ENCODE data around the gene CDKN3.
"Not testable (repeated sequence)": the region's sequence is repeated elsewhere in the genome, so short reads cannot be mapped to it uniquely, and the experiment has no call there.

The CDKN3 gene

DNA sequence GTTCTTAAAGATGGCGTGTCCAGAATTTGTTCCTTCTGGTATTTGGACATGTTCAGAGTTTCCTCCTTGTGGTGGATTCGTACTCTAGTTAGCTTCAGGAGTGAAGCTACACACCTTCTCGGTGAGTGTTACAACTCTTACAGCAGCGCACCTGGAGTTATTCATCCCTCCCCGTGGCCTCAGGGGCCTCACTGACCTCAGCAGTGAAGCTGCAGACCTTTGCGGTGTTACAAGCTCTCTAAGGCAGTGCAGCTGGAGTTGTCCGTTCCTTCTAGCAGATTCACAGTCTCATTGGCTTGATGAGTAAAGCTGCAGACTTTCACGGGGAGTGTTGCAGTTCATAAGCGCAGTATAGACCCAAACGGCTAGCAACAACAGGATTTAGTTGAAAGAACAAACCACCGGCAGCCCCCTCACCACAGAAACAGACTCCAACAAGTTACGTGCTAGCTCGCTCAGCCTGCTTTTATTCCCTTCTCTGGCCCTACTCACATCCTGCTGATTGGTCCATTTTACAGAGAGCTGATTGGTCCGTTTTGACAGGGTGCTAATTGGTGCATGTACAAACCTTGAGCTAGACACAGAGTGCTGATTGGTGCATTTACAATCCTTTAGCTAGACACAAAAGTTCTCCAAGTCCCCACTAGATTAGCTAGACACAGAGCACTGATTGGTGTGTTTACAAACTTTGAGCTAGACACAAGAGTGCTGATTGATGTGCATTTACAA is 4.5 kb upstream of the CDKN3 start:
- no peak for TF ChIP-seq Cebpa-rat (IDR thresholded peaks at IDR 0.05)
- no peak overlapping the region for H3K9ac ChIP-seq
- no peaks in the 10 kb centered on the region for H3K36me3 ChIP-seq
- no peaks in the 10 kb centered on the region; the same call in 1 of the 2 replicates for H4K20me1 ChIP-seq
- no peaks in the 10 kb centered on the region for H3K27me3 ChIP-seq
- peaks cover 36% of the 10 kb centered on the region for H3K9me3 ChIP-seq
- H3K4me2 ChIP-seq = no peak overlapping the region
- H3K4me3 ChIP-seq = no peak overlapping the region
- peaks cover under 1% of the 10 kb centered on the region for H3K4me1 ChIP-seq
- H3K27ac ChIP-seq = no peak overlapping the region

DNA sequence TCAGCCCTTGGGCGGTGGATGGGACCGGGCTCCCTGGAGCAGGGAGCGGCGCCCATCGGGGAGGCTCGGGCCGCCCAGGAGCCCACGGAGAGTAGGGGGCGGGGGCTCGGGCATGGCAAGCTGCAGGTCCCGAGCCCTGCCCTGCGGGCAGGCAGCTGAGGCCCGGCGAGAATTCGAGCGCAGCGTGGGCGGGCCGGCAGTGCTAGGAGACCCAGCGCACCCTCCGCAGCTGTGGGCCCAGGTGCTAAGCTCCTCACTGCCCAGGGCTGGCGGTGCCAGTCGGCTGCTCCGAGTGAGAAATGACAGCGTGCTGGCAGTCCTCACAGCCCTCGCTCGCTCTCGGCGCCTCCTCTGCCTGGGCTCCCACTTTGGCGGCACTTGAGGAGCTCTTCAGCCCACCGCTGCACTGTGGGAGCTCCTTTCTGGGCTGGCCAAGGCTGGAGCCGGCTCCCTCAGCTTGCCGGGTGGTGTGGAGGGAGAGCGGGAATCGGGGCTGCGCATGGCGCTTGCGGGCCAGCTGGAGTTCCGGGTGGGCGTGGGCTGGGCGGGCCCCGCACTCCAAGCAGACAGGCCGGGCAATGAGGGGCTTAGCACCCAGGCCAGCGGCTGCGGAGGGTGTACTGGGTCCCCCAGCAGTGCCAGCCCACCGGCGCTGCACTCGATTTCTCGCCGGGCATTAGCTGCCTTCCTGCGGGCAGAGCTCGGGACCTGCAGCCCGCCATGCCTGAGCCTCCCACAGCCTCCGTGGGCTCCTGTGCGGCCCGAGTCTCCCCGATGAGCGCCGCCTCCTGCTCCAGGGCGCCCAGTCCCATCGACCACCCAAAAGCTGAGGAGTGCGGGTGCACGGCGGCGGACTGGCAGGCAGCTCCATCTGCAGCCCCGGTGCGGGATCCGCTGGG is 3.6 kb upstream of the CDKN3 start:
- not testable (repeated sequence) for H3K27me3 ChIP-seq, H3K4me2 ChIP-seq, H3K9ac ChIP-seq, H3K27ac ChIP-seq, H3K4me3 ChIP-seq, H4K20me1 ChIP-seq, H3K36me3 ChIP-seq
- H3K9me3 ChIP-seq = peaks cover 36% of the 10 kb centered on the region
- H3K4me1 ChIP-seq = peaks cover 10% of the 10 kb centered on the region

DNA sequence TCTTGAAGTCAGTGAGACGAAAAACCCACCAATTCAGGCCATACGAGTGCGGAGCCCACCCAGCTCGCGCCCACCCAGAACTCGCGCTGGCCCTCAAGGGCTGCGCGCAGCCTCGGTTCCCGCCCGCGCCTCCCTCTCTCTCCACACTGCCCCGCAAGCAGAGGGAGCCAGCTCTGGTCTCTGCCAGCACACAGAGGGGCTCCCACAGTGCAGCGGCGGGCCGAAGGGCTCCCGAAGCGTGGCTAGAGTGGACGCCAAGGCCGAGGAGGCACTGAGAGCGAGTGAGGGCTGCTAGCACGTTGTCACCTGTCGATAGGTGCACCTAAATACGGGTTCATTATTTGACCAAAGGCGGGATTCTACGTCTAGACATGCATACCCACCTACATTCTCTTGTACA is 2.2 kb upstream of the CDKN3 start:
- no peaks in the 10 kb centered on the region for H3K36me3 ChIP-seq
- no peak overlapping the region for H3K4me2 ChIP-seq
- no peak for TF ChIP-seq Cebpa-rat (IDR thresholded peaks at IDR 0.05)
- peaks cover 24% of the 10 kb centered on the region for H3K4me1 ChIP-seq
- H4K20me1 ChIP-seq = no peaks in the 10 kb centered on the region; the same call in 1 of the 2 replicates
- H3K9ac ChIP-seq = no peak overlapping the region
- H3K9me3 ChIP-seq = peaks cover 36% of the 10 kb centered on the region
- H3K27me3 ChIP-seq = no peaks in the 10 kb centered on the region
- H3K27ac ChIP-seq = no peak overlapping the region
- H3K4me3 ChIP-seq = no peak overlapping the region

DNA sequence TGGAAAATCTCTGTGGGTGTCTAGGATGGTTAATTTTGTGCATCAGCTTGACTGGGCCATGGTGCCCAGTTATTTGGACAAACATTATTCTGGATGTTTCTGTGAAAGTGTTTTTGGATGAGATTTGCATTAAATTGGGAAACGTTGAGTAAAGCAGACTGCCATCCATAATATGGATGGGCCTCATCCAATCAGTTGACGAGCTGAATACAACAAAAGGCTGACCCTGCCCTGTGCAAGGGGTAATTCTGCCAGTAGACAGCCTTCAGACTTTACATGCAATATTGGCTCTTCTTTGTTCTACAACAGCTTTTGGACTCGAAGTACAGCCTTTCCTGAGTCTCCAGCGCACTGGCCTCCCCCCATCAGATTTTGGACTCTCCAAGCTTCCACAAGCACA is 1.5 kb upstream of the CDKN3 start:
- Histone ChIP-seq H4K20me1 (no peaks in the 10 kb centered on the region; the same call in 1 of the 2 replicates), H3K4me1 (peaks cover 24% of the 10 kb centered on the region), H3K27me3 (no peaks in the 10 kb centered on the region), H3K9me3 (peaks cover 36% of the 10 kb centered on the region), H3K4me2 (no peak overlapping the region), H3K4me3 (no peak overlapping the region), H3K27ac (no peak overlapping the region), H3K9ac (no peak overlapping the region), H3K36me3 (no peaks in the 10 kb centered on the region; the same call in 1 of the 2 replicates)
- no peak for TF ChIP-seq Cebpa-rat (IDR thresholded peaks at IDR 0.05)

DNA sequence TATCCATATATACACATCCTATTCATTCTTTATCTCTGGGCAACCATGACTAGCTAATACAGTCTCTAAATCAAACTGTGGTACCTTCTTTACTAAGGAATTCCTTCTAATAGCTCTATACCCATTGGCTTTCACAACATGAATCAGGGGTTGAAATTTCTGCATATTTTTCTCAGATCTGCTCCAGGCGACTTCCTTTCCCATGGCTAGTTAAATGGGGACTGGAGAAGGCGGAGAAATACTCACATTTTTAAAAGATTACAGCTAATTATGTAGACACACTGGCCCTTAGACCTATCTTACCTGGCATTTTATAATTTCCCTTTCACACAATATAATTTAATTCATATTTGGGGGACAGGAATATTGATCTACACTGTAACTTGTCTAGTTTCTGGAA is 1.1 kb upstream of the CDKN3 start:
- no peak for TF ChIP-seq Cebpa-rat (IDR thresholded peaks at IDR 0.05)
- peaks cover 36% of the 10 kb centered on the region for H3K9me3 ChIP-seq
- H3K4me2 ChIP-seq = no peak overlapping the region
- H3K36me3 ChIP-seq = no peaks in the 10 kb centered on the region; the same call in 1 of the 2 replicates
- peaks cover 24% of the 10 kb centered on the region for H3K4me1 ChIP-seq
- H3K27me3 ChIP-seq = no peaks in the 10 kb centered on the region
- no peak overlapping the region for H3K4me3 ChIP-seq
- no peaks in the 10 kb centered on the region; the same call in 1 of the 2 replicates for H4K20me1 ChIP-seq
- no peak overlapping the region for H3K9ac ChIP-seq
- no peak overlapping the region for H3K27ac ChIP-seq

DNA sequence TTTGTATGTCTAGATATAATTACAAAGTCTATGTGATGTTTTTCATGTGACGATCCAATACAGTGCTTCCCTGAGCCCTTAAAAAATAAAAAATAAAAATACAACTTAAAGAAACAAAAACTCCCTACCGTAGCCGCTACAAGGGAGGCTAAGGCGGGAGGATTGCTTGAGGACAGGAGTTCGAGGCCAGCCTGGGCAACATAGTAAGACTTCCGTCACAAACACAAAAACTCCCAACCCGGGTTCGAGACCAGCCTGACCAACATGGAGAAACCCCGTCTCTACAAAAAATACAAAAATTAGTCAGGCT is 669 bp upstream of the CDKN3 start:
- TF ChIP-seq Cebpa-rat (IDR thresholded peaks at IDR 0.05) = no peak
- peak overlapping the region; percentile 68 for H3K4me2 ChIP-seq
- no peaks in the 10 kb centered on the region; the same call in 1 of the 2 replicates for H4K20me1 ChIP-seq
- peak overlapping the region; percentile 64; the same call in 1 of the 2 replicates for H3K27ac ChIP-seq
- peaks cover 36% of the 10 kb centered on the region for H3K9me3 ChIP-seq
- peaks cover 24% of the 10 kb centered on the region for H3K4me1 ChIP-seq
- peak overlapping the region; percentile 64 for H3K9ac ChIP-seq
- no peaks in the 10 kb centered on the region for H3K27me3 ChIP-seq
- H3K4me3 ChIP-seq = peak overlapping the region; percentile 82
- no peaks in the 10 kb centered on the region; the same call in 1 of the 2 replicates for H3K36me3 ChIP-seq

DNA sequence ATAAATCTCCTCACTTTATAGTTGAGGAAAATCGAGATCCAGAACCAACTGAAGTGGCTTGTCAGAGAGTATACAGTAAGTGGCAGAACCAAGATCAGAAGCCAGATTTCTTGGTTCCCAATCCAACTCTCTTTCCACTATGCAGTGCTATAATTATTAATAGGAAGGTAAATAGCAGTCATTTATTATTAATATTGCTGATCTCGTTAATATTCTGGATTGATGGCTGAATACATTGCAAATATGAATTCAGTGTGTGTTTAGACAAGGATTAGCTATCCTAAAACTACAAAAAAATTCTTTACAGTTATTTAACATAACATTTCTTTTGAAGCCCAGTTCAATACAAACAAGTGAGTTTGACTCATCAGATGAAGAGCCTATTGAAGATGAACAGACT is 2.8 kb downstream of the CDKN3 start:
- no peak overlapping the region for H3K27ac ChIP-seq
- peaks cover 19% of the 10 kb centered on the region for H3K36me3 ChIP-seq
- H3K4me3 ChIP-seq = no peak overlapping the region
- 0 out of 2 replicates have a peak overlapping the region, but pooled peaks have one; percentile 97 for H3K4me2 ChIP-seq
- peaks cover 23% of the 10 kb centered on the region; the same call in 1 of the 2 replicates for H3K9me3 ChIP-seq
- peaks cover 24% of the 10 kb centered on the region for H3K4me1 ChIP-seq
- no peak overlapping the region for H3K9ac ChIP-seq
- H4K20me1 ChIP-seq = no peaks in the 10 kb centered on the region; the same call in 1 of the 2 replicates
- TF ChIP-seq Cebpa-rat (IDR thresholded peaks at IDR 0.05) = no peak
- no peaks in the 10 kb centered on the region for H3K27me3 ChIP-seq

DNA sequence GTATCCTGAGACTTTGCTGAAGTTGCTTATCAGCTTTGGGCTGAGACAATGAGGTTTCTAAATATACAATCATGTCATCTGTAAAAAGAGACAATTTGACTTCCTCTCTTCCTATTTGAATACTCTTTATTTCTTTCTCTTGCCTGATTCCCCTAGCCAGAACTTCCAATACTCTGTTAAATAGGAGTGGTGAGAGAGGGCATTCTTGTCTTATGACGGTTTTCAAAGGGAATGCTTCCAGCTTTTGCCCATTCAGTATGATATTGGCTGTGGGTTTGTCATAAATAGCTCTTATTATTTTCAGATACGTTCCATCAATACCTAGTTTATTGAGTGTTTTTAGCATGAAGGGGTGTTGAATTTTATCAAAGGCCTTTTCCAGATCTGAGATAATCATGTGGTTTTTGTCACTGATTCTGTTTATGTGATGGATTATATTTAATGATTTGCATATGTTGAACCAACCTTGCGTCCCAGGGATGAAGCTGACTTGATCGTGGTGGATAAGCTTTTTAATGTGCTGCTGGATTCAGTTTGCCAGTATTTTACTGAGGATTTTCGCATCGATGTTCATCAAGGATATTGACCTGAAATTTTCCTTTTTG is 6.7 kb downstream of the CDKN3 start:
- not testable (repeated sequence) for H3K27me3 ChIP-seq, H4K20me1 ChIP-seq, H3K4me2 ChIP-seq, H3K27ac ChIP-seq, H3K9ac ChIP-seq, H3K4me3 ChIP-seq
- peaks cover 12% of the 10 kb centered on the region; the same call in 1 of the 2 replicates for H3K9me3 ChIP-seq
- peaks cover 55% of the 10 kb centered on the region for H3K36me3 ChIP-seq
- peaks cover 11% of the 10 kb centered on the region for H3K4me1 ChIP-seq

DNA sequence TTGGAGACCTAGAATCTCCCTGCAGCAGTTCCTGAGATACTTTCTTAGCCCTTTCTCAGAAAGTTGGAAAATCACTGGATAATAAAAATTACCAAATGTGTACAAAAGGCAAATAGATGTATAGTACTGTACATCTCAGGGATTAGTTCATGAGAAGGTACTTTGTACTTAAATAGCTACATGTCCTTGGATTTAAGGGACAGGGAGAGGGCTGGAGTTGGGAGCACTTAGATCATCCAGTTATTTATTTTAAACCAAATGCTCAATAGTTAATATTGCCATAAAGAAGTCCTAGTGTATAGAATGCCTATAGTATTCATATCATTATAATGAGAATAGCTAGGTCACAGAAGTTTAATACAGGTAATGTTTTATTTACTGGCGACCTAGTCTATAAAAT is 13.4 kb downstream of the CDKN3 start:
- Histone ChIP-seq H3K4me2 (no peak overlapping the region), H3K36me3 (peaks cover 91% of the 10 kb centered on the region), H4K20me1 (no peaks in the 10 kb centered on the region), H3K4me3 (no peak overlapping the region), H3K4me1 (no peaks in the 10 kb centered on the region), H3K27ac (no peak overlapping the region), H3K27me3 (no peaks in the 10 kb centered on the region), H3K9me3 (no peaks in the 10 kb centered on the region), H3K9ac (no peak overlapping the region)
- no peak for TF ChIP-seq Cebpa-rat (IDR thresholded peaks at IDR 0.05)

DNA sequence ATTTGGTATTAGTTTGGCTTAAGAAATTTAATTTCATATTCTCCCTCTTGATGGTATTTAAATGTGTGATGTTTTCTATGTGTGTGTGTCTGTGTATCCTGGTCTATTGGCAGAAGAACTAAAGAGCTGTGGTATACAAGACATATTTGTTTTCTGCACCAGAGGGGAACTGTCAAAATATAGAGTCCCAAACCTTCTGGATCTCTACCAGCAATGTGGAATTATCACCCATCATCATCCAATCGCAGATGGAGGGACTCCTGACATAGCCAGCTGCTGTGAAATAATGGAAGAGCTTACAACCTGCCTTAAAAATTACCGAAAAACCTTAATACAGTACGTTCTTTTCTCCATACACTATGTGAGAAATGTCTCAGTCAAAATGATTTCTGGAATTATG is 14.6 kb downstream of the CDKN3 start:
- Histone ChIP-seq H3K27ac (no peak overlapping the region), H3K27me3 (no peaks in the 10 kb centered on the region), H3K4me1 (no peaks in the 10 kb centered on the region), H3K4me2 (no peak overlapping the region), H3K36me3 (peaks cover 89% of the 10 kb centered on the region), H3K4me3 (no peak overlapping the region), H3K9me3 (no peaks in the 10 kb centered on the region), H4K20me1 (no peaks in the 10 kb centered on the region), H3K9ac (no peak overlapping the region)
- TF ChIP-seq Cebpa-rat (IDR thresholded peaks at IDR 0.05) = no peak

All from BLaER1 (cell line).